GM19238 (cell line): Measurements from ENCODE around the gene PTPRN2.
"Not testable (repeated sequence)": the region's sequence is repeated elsewhere in the genome, so short reads cannot be mapped to it uniquely, and the experiment has no call there.

Experiments used
- DNase-seq: peaks from one replicate; pipeline ENCODE4 v3.0.0; 2011; ENCODE audit warnings: low spot score; ENCODE audit not compliant: insufficient read length

PTPRN2 gene

GRCh38 chr7:157497744-157498651 lies 1089.6 kb downstream of the PTPRN2 start:
- no peak for DNase-seq

GRCh38 chr7:157497367-157497743 lies 1090.3 kb downstream of the PTPRN2 start:
- DNase-seq = no peak

- no peak for DNase-seq
Measured at GRCh38 chr7:157496416-157497275, 1091.0 kb downstream of the PTPRN2 start.

- DNase-seq = no peak
Measured at GRCh38 chr7:157495594-157495993, 1092.0 kb downstream of the PTPRN2 start.

GRCh38 chr7:157495177-157495553 lies 1092.5 kb downstream of the PTPRN2 start:
- no peak for DNase-seq

GRCh38 chr7:157494506-157495176 lies 1093.0 kb downstream of the PTPRN2 start:
- no peak for DNase-seq

GRCh38 chr7:157493776-157494175 lies 1093.8 kb downstream of the PTPRN2 start:
- no peak for DNase-seq

- no peak for DNase-seq
Measured at GRCh38 chr7:157493017-157493416, 1094.6 kb downstream of the PTPRN2 start.

- no peak for DNase-seq
Measured at GRCh38 chr7:157490465-157490912, 1097.1 kb downstream of the PTPRN2 start.

- not testable (repeated sequence) for DNase-seq
Measured at GRCh38 chr7:157489870-157490269, 1097.8 kb downstream of the PTPRN2 start.
